ENCODE results near the gene IDUA. TPM values are rescaled to one million over a fixed set of nuclear protein-coding genes. Genes with fewer than 3 reads are reported as not detected.

IDUA gene
- total and polyA plus RNA-seq, 2 donors (not counting 1 experiment from before 2014, with no cell fraction given): 57.0 to 67.4 TPM

- Mint-ChIP-seq H3K9me3 (ENCODE audit: insufficient read depth) (no peaks in the 10 kb centered on the region), H3K4me3 (no peak overlapping the region), H3K27ac (no peak overlapping the region), H3K4me1 (peaks cover 1% of the 10 kb centered on the region), H3K27me3 (no peaks in the 10 kb centered on the region)
- peaks cover 0 to 3% of the 10 kb centered on the region in 2 experiments for H3K36me3 ChIP-seq (replicated peaks in 1 of 2; ENCODE audit: control extremely low read depth in 1 of 2, control insufficient read depth in 1 of 2, extremely low read depth in 1 of 2, insufficient read depth in 2 of 2, low read length in 1 of 2)
- no peak overlapping the region for H3K4me3 ChIP-seq (ENCODE audit: control extremely low read depth in 1 of 5, extremely low read depth in 1 of 5, insufficient read depth in 1 of 5, low read depth in 2 of 5, low read length in 4 of 5)
- ChIA-PET POLR2A (no interaction called here), CTCF (no interaction called here)
- ATAC-seq (ENCODE audit: low read depth) (no peak), DNase-seq (no peak)
- no peaks in the 10 kb centered on the region for H3K9me3 ChIP-seq (ENCODE audit: control extremely low read depth in 1 of 3, control insufficient read depth in 2 of 3, insufficient read depth in 1 of 3, low read length in 2 of 3)
- H3K4me2 ChIP-seq (replicated peaks; ENCODE audit: low read depth, low read length, poor library complexity, severe bottlenecking): no peak overlapping the region
- H3K4me1 ChIP-seq (ENCODE audit: control insufficient read depth in 2 of 2, insufficient read depth in 2 of 2, low read length in 2 of 2): no peaks in the 10 kb centered on the region
- H2AFZ ChIP-seq (ENCODE audit: insufficient read depth, low read depth, low read length, poor library complexity, severe bottlenecking): no peak overlapping the region
- H3K9ac ChIP-seq (ENCODE audit: low read length): no peak overlapping the region
- H3K79me2 ChIP-seq (ENCODE audit: control insufficient read depth, insufficient read depth, low read length): no peaks in the 10 kb centered on the region
- H4K20me1 ChIP-seq (ENCODE audit: control insufficient read depth, insufficient read depth, low read length, poor library complexity, severe bottlenecking): peaks cover 9% of the 10 kb centered on the region
- no peak overlapping the region for H3K27ac ChIP-seq (ENCODE audit: low read length in 2 of 2)
- no peaks in the 10 kb centered on the region for H3K27me3 ChIP-seq (replicated peaks in 1 of 4; ENCODE audit: control extremely low read depth in 1 of 4, control insufficient read depth in 3 of 4, insufficient read depth in 4 of 4, low read length in 3 of 4)
- 96% methylated on average over 35 of the region's 35 CpGs for WGBS (ENCODE audit: insufficient coverage)
- intact Hi-C loops (cut with micrococcal nuclease): no loop called here
- TF ChIP-seq CTCF (IDR thresholded peaks at IDR 0.05) (no peak), EZH2 (IDR thresholded peaks at IDR 0.05; ENCODE audit: borderline replicate concordance, insufficient read depth, low read depth, low read length, poor library complexity, severe bottlenecking) (no peak)
Observed at GRCh38 chr4:960636-961350, 26.1 kb upstream of the IDUA start.

GRCh38 chr4:961351-962230 is 25.3 kb upstream of the IDUA start:
- H3K79me2 ChIP-seq (ENCODE audit: control insufficient read depth, insufficient read depth, low read length): no peaks in the 10 kb centered on the region
- H3K27ac ChIP-seq (ENCODE audit: low read length in 2 of 2): no peak overlapping the region
- ATAC-seq (ENCODE audit: low read depth): peak; percentile 37
- peaks cover 1% of the 10 kb centered on the region for H3K4me1 Mint-ChIP-seq
- H3K4me2 ChIP-seq (replicated peaks; ENCODE audit: low read depth, low read length, poor library complexity, severe bottlenecking): no peak overlapping the region
- no peaks in the 10 kb centered on the region for H3K9me3 ChIP-seq (ENCODE audit: control extremely low read depth in 1 of 3, control insufficient read depth in 2 of 3, insufficient read depth in 1 of 3, low read length in 2 of 3)
- no peaks in the 10 kb centered on the region for H3K27me3 Mint-ChIP-seq
- no peaks in the 10 kb centered on the region for H3K4me1 ChIP-seq (ENCODE audit: control insufficient read depth in 2 of 2, insufficient read depth in 2 of 2, low read length in 2 of 2)
- TF ChIP-seq EZH2 (IDR thresholded peaks at IDR 0.05; ENCODE audit: borderline replicate concordance, insufficient read depth, low read depth, low read length, poor library complexity, severe bottlenecking): no peak
- TF ChIP-seq CTCF (IDR thresholded peaks at IDR 0.05): no peak
- intact Hi-C loops (cut with micrococcal nuclease): no loop called here
- H3K36me3 ChIP-seq (replicated peaks in 1 of 2; ENCODE audit: control extremely low read depth in 1 of 2, control insufficient read depth in 1 of 2, extremely low read depth in 1 of 2, insufficient read depth in 2 of 2, low read length in 1 of 2): peaks cover 0 to 6% of the 10 kb centered on the region in 2 experiments
- H3K4me3 ChIP-seq (ENCODE audit: control extremely low read depth in 1 of 5, extremely low read depth in 1 of 5, insufficient read depth in 1 of 5, low read depth in 2 of 5, low read length in 4 of 5): no peak overlapping the region
- DNase-seq: no peak
- H3K27me3 ChIP-seq (replicated peaks in 1 of 4; ENCODE audit: control extremely low read depth in 1 of 4, control insufficient read depth in 3 of 4, insufficient read depth in 4 of 4, low read length in 3 of 4): no peaks in the 10 kb centered on the region
- H3K9ac ChIP-seq (ENCODE audit: low read length): no peak overlapping the region
- CTCF ChIA-PET: no interaction called here
- POLR2A ChIA-PET: no interaction called here
- H3K9me3 Mint-ChIP-seq (ENCODE audit: insufficient read depth): no peaks in the 10 kb centered on the region
- H3K4me3 Mint-ChIP-seq: no peak overlapping the region
- H2AFZ ChIP-seq (ENCODE audit: insufficient read depth, low read depth, low read length, poor library complexity, severe bottlenecking): no peak overlapping the region
- H4K20me1 ChIP-seq (ENCODE audit: control insufficient read depth, insufficient read depth, low read length, poor library complexity, severe bottlenecking): peaks cover 9% of the 10 kb centered on the region
- WGBS (ENCODE audit: insufficient coverage): 87% methylated on average over 50 of the region's 52 CpGs
- H3K27ac Mint-ChIP-seq: no peak overlapping the region

Measured in B cell (primary cell).